Neural cell (in vitro differentiated cells): ENCODE results near the gene TMED9.

ENCODE experiments used
- CTCF ChIP-seq: fragments of 450-650 bp; IDR thresholded peaks from 2 replicates; pipeline ENCODE4 v1.5.1; 2014; ENCODE audit warnings: antibody characterized with exemption, mild to moderate bottlenecking, moderate library complexity; ENCODE audit not compliant: poor library complexity, severe bottlenecking
- EP300 ChIP-seq: fragments of 450-650 bp; conservative IDR thresholded peaks from 2 replicates; pipeline ENCODE4 v1.6.1; 2014; ENCODE audit warnings: antibody characterized with exemption, mild to moderate bottlenecking, moderate library complexity; ENCODE audit not compliant: poor library complexity, severe bottlenecking
- EZH2 ChIP-seq: fragments of 200-600, 300-800 bp; shearing (Covaris generic), sonication (generic); IDR thresholded peaks from 2 replicates; pipeline ENCODE4 v1.6.1; 2014; ENCODE audit warnings: antibody characterized with exemption, low read length, borderline replicate concordance, mild to moderate bottlenecking; ENCODE audit not compliant: insufficient read depth, poor library complexity, severe bottlenecking
- POLR2AphosphoS5 ChIP-seq: IDR thresholded peaks from 2 replicates; pipeline ENCODE4 v1.6.1; 2012
- REST ChIP-seq: IDR thresholded peaks from 2 replicates; pipeline ENCODE4 v1.6.1; 2012; ENCODE audit warnings: borderline replicate concordance
- SMC3 ChIP-seq: fragments of 450-650 bp; conservative IDR thresholded peaks from 2 replicates; pipeline ENCODE4 v1.6.1; 2014; ENCODE audit warnings: antibody characterized with exemption, mild to moderate bottlenecking, moderate library complexity; ENCODE audit not compliant: poor library complexity
- TAF1 ChIP-seq: IDR thresholded peaks from 2 replicates; pipeline ENCODE4 v1.6.1; 2012; ENCODE audit warnings: low read depth

GRCh38 chr5:177593511-177593910 lies 1.5 kb downstream of the TMED9 start:
- TF ChIP-seq CTCF (no peak), REST (no peak), POLR2AphosphoS5 (no peak), EP300 (no peak), TAF1 (no peak), SMC3 (no peak), EZH2 (no peak)
